ENCODE results near the gene PCSK4. TPM values are rescaled to one million over a fixed set of nuclear protein-coding genes. Genes with fewer than 3 reads are reported as not detected.

Gene PCSK4
- total and polyA plus RNA-seq, 2 of the 13 experiments (the other 11 are each of a cell fraction or from before 2014, with no cell fraction given): 2.0 to 2.7 TPM

DNA sequence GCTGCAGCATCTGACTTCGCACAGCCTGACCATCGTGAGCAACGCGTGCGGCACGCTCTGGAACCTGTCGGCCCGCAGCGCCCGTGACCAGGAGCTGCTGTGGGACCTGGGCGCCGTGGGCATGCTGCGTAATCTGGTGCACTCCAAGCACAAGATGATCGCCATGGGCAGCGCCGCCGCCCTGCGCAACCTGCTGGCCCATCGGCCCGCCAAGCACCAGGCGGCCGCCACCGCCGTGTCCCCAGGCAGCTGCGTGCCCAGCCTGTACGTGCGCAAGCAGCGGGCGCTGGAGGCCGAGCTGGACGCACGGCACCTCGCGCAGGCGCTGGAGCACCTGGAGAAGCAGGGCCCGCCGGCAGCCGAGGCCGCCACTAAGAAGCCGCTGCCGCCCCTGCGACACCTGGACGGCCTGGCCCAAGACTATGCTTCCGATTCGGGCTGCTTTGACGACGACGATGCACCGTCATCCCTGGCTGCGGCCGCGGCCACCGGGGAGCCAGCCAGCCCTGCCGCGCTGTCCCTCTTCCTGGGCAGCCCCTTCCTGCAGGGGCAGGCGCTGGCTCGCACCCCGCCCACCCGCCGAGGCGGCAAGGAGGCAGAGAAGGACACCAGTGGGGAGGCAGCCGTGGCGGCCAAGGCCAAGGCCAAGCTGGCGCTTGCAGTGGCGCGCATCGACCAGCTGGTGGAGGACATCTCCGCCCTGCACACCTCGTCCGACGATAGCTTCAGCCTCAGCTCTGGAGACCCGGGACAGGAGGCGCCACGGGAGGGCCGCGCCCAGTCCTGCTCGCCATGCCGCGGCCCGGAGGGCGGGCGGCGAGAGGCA is 24.7 kb downstream of the PCSK4 start (continued):
- TF ChIP-seq, protein P1, sequence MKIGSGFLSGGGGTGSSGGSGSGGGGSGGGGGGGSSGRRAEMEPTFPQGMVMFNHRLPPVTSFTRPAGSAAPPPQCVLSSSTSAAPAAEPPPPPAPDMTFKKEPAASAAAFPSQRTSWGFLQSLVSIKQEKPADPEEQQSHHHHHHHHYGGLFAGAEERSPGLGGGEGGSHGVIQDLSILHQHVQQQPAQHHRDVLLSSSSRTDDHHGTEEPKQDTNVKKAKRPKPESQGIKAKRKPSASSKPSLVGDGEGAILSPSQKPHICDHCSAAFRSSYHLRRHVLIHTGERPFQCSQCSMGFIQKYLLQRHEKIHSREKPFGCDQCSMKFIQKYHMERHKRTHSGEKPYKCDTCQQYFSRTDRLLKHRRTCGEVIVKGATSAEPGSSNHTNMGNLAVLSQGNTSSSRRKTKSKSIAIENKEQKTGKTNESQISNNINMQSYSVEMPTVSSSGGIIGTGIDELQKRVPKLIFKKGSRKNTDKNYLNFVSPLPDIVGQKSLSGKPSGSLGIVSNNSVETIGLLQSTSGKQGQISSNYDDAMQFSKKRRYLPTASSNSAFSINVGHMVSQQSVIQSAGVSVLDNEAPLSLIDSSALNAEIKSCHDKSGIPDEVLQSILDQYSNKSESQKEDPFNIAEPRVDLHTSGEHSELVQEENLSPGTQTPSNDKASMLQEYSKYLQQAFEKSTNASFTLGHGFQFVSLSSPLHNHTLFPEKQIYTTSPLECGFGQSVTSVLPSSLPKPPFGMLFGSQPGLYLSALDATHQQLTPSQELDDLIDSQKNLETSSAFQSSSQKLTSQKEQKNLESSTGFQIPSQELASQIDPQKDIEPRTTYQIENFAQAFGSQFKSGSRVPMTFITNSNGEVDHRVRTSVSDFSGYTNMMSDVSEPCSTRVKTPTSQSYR (CRISPR knock-in tag; IDR thresholded peaks at IDR 0.05; ENCODE audit: borderline replicate concordance): no peak
- no peak for TF ChIP-seq RBAK (CRISPR knock-in tag; IDR thresholded peaks at IDR 0.05)
- TF ChIP-seq TBX3 (IDR thresholded peaks at IDR 0.05; ENCODE audit: borderline replicate concordance): no peak
- TF ChIP-seq, protein P2, sequence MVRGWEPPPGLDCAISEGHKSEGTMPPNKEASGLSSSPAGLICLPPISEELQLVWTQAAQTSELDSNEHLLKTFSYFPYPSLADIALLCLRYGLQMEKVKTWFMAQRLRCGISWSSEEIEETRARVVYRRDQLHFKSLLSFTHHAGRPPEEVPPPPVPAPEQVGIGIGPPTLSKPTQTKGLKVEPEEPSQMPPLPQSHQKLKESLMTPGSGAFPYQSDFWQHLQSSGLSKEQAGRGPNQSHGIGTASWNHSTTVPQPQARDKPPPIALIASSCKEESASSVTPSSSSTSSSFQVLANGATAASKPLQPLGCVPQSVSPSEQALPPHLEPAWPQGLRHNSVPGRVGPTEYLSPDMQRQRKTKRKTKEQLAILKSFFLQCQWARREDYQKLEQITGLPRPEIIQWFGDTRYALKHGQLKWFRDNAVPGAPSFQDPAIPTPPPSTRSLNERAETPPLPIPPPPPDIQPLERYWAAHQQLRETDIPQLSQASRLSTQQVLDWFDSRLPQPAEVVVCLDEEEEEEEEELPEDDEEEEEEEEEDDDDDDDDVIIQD (CRISPR knock-in tag; IDR thresholded peaks at IDR 0.05; ENCODE audit: low read depth): no peak
- no peak for TF ChIP-seq NCOR1 (IDR thresholded peaks at IDR 0.05; ENCODE audit: borderline replicate concordance, low read length)
- TF ChIP-seq, protein P3, sequence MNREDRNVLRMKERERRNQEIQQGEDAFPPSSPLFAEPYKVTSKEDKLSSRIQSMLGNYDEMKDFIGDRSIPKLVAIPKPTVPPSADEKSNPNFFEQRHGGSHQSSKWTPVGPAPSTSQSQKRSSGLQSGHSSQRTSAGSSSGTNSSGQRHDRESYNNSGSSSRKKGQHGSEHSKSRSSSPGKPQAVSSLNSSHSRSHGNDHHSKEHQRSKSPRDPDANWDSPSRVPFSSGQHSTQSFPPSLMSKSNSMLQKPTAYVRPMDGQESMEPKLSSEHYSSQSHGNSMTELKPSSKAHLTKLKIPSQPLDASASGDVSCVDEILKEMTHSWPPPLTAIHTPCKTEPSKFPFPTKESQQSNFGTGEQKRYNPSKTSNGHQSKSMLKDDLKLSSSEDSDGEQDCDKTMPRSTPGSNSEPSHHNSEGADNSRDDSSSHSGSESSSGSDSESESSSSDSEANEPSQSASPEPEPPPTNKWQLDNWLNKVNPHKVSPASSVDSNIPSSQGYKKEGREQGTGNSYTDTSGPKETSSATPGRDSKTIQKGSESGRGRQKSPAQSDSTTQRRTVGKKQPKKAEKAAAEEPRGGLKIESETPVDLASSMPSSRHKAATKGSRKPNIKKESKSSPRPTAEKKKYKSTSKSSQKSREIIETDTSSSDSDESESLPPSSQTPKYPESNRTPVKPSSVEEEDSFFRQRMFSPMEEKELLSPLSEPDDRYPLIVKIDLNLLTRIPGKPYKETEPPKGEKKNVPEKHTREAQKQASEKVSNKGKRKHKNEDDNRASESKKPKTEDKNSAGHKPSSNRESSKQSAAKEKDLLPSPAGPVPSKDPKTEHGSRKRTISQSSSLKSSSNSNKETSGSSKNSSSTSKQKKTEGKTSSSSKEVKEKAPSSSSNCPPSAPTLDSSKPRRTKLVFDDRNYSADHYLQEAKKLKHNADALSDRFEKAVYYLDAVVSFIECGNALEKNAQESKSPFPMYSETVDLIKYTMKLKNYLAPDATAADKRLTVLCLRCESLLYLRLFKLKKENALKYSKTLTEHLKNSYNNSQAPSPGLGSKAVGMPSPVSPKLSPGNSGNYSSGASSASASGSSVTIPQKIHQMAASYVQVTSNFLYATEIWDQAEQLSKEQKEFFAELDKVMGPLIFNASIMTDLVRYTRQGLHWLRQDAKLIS (CRISPR knock-in tag; IDR thresholded peaks at IDR 0.05): no peak

All from HepG2 (cell line).